ENCODE measurements around the gene HTT. TPM values are rescaled to one million over a fixed set of nuclear protein-coding genes. Genes with fewer than 3 reads are reported as not detected.

The HTT gene
- total RNA-seq, 1 experiment from 2014 or later, result 37.4 TPM

DNA sequence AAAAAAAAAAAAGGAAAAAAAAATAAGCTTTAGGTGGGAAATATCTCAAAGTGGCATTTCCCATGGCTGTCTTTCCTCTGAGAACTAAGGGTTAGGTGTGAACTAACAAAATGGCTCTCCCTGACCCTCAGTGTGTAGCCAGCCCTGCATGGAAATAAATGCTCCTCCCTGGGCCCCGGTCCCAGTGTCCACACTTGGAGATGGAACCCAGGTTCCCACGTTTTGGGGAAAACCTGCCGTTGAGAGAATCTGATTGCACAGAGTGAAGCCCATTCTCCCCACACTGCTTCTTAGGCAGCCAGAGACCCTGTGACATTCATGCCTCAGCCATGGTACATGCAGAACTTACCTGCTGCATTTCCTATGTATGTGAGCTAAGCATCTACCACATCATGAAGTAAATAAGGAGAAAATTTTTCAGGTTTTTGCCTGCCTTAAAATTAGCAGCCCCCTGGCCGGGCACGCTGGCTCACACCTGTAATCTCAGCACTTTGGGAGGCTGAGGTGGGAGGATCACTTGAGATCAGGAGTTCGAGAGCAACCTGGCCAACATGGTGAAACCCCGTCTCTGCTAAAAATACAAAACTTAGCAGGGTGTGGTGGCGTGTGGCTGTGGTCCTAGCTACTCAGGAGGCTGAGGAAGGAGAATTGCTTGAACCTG lies 34.6 kb upstream of the HTT start (continued):
- TF ChIP-seq, protein P1, sequence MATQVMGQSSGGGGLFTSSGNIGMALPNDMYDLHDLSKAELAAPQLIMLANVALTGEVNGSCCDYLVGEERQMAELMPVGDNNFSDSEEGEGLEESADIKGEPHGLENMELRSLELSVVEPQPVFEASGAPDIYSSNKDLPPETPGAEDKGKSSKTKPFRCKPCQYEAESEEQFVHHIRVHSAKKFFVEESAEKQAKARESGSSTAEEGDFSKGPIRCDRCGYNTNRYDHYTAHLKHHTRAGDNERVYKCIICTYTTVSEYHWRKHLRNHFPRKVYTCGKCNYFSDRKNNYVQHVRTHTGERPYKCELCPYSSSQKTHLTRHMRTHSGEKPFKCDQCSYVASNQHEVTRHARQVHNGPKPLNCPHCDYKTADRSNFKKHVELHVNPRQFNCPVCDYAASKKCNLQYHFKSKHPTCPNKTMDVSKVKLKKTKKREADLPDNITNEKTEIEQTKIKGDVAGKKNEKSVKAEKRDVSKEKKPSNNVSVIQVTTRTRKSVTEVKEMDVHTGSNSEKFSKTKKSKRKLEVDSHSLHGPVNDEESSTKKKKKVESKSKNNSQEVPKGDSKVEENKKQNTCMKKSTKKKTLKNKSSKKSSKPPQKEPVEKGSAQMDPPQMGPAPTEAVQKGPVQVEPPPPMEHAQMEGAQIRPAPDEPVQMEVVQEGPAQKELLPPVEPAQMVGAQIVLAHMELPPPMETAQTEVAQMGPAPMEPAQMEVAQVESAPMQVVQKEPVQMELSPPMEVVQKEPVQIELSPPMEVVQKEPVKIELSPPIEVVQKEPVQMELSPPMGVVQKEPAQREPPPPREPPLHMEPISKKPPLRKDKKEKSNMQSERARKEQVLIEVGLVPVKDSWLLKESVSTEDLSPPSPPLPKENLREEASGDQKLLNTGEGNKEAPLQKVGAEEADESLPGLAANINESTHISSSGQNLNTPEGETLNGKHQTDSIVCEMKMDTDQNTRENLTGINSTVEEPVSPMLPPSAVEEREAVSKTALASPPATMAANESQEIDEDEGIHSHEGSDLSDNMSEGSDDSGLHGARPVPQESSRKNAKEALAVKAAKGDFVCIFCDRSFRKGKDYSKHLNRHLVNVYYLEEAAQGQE (IDR thresholded peaks at IDR 0.05; ENCODE audit: low read depth), result no peak
- no peak for TF ChIP-seq POLR2A (IDR thresholded peaks at IDR 0.05; ENCODE audit: borderline replicate concordance, extremely low read depth, insufficient read depth, insufficient read length)
- no peak for TF ChIP-seq CTCF (IDR thresholded peaks at IDR 0.05 in 2 of 3, conservative IDR thresholded peaks at IDR 0.05 in 1 of 3; ENCODE audit: borderline replicate concordance in 1 of 3, insufficient read depth in 1 of 3, low read depth in 2 of 3, low read length in 2 of 3)

DNA sequence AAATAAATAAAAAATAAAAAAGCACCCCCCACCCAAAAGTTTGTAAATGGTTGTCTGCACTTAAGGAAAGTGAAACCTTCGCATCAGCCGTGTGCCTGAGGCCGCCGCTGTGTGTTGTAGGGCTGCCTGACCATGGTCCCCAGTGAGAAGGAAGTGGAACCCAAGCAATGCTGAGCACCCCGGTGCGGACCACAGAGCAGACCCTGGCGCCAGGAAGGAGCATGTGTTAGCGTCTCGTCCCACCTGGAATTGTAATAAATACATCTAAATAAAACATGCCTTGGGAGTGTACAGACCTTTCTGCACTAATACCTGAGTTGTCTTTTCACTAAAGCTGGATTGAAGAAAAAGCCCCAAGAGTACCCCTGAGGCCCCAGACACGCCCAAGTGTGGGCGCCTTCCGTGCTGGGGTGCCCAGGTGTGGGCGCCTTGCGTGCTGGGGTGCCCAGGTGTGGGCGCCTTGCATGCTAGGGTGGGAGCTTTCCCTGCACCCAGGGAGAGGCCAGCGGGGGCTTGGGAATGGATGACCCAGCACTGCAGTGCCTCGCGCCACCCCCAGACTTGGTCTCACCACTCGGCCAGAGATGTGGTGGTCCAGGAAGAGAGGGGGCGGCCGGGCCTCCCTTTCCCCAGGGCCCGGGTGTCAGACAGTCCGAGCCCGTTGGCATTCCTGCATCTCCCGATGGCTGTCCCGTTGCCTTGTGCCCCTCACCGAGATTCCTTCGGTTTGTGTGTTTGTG lies 33.9 kb upstream of the HTT start:
- Histone ChIP-seq H3K4me1 (ENCODE audit: control insufficient read depth in 1 of 2, insufficient read depth in 2 of 2, low read length in 2 of 2) (peaks cover 0 to 10% of the 10 kb centered on the region in 2 experiments; a peak in 2 of 4 replicates), H3K9ac (ENCODE audit: low read length) (no peak overlapping the region), H3K36me3 (ENCODE audit: control insufficient read depth in 1 of 2, insufficient read depth in 2 of 2, low read length in 2 of 2) (no peaks in the 10 kb centered on the region), H3K27me3 (ENCODE audit: insufficient read depth, low read length) (no peaks in the 10 kb centered on the region), H3K27ac (ENCODE audit: low read depth, low read length) (no peak overlapping the region), H3K4me2 (ENCODE audit: low read length) (no peak overlapping the region), H4K20me1 (ENCODE audit: insufficient read depth) (no peaks in the 10 kb centered on the region), H3K4me3 (replicated peaks in 1 of 2; ENCODE audit: low read depth in 1 of 2, low read length in 2 of 2) (no peak overlapping the region), H3K9me3 (ENCODE audit: control insufficient read depth in 1 of 2, insufficient read depth in 1 of 2, low read depth in 1 of 2, low read length in 2 of 2) (no peaks in the 10 kb centered on the region), H2AFZ (ENCODE audit: low read depth, low read length, poor library complexity, severe bottlenecking) (no peak overlapping the region), H3K9me2 (ENCODE audit: insufficient read depth) (no peaks in the 10 kb centered on the region), H3K79me2 (ENCODE audit: insufficient read depth, low read length) (no peaks in the 10 kb centered on the region)
- no peak for DNase-seq (ENCODE audit: low read depth, low spot score)
- ChIA-PET RAD21 (ENCODE audit: low non-redundant PET in 1 of 2, low total read pairs in 2 of 2, uncharacterized antibody in 2 of 2, unreplicated experiment in 2 of 2) (no interaction called here), CTCF (no interaction called here), POLR2A (no interaction called here)
- ATAC-seq, result no peak
- TF ChIP-seq EGR1 (IDR thresholded peaks at IDR 0.05; ENCODE audit: low read depth) (no peak), EZH2 (IDR thresholded peaks at IDR 0.05) (no peak), MAX (IDR thresholded peaks at IDR 0.05) (no peak), ZFX (IDR thresholded peaks at IDR 0.05) (no peak), SP1 (IDR thresholded peaks at IDR 0.05; ENCODE audit: low read depth) (no peak), ZBTB33 (IDR thresholded peaks at IDR 0.05; ENCODE audit: extremely low read depth, insufficient replicate concordance, low read length) (no peak), CBX3 (IDR thresholded peaks at IDR 0.05; ENCODE audit: low read depth) (no peak), SRF (IDR thresholded peaks at IDR 0.05; ENCODE audit: low read depth) (no peak), POLR2A (IDR thresholded peaks at IDR 0.05; ENCODE audit: borderline replicate concordance, extremely low read depth, insufficient read depth, insufficient read length) (no peak), ZNF274 (IDR thresholded peaks at IDR 0.05; ENCODE audit: low read depth, low read length) (no peak), EZH2phosphoT487 (IDR thresholded peaks at IDR 0.05; ENCODE audit: borderline replicate concordance) (no peak), ELF1 (IDR thresholded peaks at IDR 0.05; ENCODE audit: borderline replicate concordance, low read depth) (no peak)
- no TSS peak for BruUV-seq (replicated peaks)
- intact Hi-C loops (cut with micrococcal nuclease), result no loop called here
